HG03442 (cell line): ENCODE measurements around the gene CDH22.

Experiments
- ATAC-seq: cut with Tn5 transposase; IDR thresholded peaks from one replicate; pipeline ENCODE4 v1.9.1; 2021; ENCODE audit warnings: mild to moderate bottlenecking, moderate library complexity; ENCODE audit not compliant: unreplicated experiment

Gene CDH22

DNA sequence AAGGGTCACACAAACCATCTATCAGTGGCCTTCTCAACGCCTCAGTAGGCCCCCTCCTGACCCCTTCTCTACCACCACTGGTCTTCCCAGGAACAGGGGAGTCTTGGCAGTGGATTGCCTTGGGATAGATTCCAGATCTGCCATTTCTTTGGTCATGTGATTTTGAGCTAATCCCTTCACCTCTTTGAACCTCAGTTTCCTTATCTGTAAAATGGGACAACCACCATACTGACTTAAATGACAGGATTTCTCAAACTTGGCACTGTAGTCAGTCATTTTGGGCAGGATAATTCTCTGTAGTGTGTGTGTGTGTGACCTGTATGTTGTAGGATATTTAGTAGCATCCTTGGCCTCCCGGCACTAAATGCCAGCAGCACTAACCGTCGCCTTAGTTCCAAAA, 89.1 kb downstream of the CDH22 start:
- no peak for ATAC-seq

DNA sequence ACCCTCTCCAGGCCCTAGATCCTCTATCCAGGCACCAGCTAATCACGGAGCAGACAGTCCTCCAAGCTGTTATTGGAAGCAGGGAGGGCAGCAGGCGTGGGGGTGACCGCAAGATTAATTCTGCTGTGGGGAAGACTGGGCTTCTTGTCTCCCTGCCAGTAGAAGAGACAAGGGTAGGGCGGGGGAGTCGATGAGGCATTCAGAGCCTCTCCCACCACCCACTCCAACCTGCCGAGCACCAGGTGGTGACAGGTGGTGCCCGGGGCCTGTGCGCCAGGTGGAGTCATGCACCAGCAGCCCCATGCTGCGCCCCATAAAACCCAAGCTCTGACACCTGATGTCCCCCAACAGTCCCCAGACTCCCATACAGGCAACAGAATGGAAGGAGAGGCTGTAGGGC, 89.6 kb downstream of the CDH22 start:
- ATAC-seq, result no peak

GRCh38 chr20:46217583-46217982, 90.7 kb downstream of the CDH22 start:
- no peak for ATAC-seq

GRCh38 chr20:46216770-46217464, 91.4 kb downstream of the CDH22 start:
- ATAC-seq, result no peak

DNA sequence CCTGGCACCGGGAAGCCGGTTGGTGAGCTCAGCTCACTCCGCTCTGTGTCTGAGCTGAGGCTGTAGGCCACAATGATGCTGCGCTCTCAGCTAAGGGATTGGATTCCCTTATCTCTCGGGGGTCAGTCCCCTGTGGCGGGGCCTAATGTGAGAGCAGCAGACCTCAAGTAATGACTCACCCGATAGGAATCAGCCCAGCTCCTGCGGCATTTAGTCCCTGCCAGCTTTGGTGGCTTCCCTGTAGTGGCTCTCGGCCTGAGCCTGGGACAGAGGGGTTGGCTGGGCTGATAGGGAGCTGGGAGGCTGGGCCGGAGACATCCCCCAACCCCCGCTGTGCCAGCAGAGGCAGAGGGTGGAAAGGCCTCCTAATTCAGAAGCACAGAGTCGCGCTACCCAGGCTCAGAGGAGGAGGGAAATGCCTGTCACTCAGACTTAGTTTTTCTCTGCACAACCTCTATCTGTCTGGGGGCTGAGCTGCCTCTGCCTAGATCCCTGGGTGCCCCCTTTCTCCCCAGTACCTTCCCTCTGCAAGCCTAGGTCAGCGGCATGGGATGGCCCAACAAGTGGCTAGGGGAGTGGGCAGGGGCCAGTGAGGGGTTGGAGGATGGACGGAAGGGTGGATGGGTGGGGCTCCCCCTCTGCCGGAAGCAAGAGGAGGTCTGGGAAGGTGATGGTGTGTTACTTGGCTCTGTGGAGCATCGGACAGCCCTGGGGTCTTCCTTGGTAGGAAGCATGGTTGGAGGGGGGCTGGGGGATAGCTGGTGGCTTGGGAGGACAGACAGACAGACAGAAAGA, 92.2 kb downstream of the CDH22 start:
- no peak for ATAC-seq

- no peak for ATAC-seq
Measured at GRCh38 chr20:46214824-46215488, 93.3 kb downstream of the CDH22 start.

DNA sequence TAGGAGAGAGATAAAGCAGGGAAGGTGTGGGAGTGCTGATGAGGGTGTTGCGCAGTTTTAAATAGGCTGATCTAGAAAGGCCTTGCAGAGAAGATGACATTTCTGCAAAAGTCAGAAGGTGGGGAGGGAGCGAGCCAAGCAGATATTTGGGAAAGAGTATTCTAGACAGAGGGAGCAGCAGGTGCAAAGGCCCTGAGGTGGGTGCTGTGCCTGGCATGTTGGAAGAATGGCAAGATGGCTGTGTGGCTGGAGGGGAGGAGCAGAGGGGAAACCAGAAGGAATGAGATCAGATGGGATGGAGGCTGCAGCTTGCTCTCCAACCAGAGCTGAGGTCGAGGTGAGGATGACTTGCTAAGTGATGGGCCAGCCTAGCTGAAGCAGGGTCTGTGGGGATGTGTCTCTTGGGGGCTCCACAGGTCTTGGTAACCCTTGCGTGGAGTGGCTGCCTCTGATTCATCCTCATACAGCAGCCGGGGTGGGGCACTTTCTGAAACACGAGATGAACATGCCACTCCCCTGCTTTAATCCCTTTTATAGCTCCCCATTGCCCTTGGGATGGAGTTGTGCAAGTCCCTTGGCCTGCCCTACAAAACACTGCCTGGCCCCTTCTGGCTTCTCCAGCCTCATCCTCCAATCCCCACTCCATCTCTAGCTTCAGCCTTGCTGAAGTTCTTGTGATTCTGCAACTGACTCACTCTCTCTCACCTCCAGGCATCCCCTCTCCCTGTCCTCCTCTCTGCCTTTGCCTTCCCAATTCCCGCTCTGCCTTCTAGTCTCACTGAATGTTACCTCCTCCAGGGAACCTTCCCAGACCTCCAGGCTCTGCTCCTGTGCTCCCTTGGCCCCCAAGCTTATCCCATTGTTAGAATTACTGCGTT, 94.1 kb downstream of the CDH22 start:
- no peak for ATAC-seq

- no peak for ATAC-seq
Measured at GRCh38 chr20:46212876-46213275, 95.4 kb downstream of the CDH22 start.

DNA sequence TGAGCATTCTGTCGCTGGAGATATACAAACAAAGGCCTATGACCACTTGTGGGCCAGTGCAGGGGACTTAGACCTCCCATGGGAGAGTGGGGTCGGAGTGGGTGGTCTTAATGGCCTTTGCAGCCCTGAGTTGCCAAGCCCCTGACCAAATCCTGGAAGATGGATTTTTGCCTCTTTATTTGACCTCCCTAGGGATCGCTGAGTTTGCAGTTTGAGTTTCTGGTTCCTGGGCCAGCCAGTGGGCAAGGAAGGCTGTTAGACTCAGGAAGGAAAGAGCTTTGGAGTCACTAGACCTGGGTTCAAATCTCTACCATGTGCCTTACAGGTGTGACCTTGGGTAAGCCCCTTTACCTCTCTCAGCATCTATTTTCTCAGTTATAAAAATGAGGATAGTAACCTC, 96.0 kb downstream of the CDH22 start:
- ATAC-seq, result no peak

GRCh38 chr20:46211331-46211722, 97.0 kb downstream of the CDH22 start:
- ATAC-seq, result no peak

DNA sequence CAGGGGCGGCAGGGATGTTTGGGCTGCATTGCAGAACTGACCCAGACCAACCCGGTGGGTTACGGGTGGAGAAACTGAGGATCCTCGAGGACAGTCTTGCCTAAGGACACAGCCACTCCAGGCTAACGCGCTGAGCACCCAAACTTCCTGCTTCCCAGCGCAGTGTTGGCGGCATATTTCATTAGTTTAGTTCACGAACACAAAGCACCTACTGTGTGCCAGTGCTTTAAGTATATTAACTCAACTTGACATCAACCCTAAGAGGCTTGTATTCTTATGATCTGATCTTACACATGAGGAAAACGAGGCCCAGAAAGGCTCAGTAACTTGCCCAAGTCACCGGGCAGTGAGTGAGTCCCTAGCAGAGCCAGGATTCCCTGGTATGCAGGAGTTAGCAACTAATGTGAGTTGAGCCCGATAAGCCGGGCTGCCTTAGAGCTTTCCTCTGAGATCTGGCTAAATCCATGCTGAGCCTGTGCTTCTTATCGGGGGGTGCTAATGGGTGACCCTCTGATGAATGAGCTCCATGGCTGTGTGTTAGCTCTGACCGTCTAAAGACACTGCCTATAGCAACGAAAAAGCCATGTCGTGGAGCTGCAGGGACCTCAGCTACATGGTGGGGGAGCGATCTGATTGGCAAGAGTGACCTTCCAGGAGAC, 97.5 kb downstream of the CDH22 start:
- no peak for ATAC-seq

GRCh38 chr20:46209930-46210671, 98.2 kb downstream of the CDH22 start:
- ATAC-seq, result no peak

- ATAC-seq, result no peak
Measured at GRCh38 chr20:46207793-46208192, 100.5 kb downstream of the CDH22 start.

- no peak for ATAC-seq
Measured at GRCh38 chr20:46206992-46207549, 101.2 kb downstream of the CDH22 start.

GRCh38 chr20:46206025-46206424, 102.3 kb downstream of the CDH22 start:
- no peak for ATAC-seq

DNA sequence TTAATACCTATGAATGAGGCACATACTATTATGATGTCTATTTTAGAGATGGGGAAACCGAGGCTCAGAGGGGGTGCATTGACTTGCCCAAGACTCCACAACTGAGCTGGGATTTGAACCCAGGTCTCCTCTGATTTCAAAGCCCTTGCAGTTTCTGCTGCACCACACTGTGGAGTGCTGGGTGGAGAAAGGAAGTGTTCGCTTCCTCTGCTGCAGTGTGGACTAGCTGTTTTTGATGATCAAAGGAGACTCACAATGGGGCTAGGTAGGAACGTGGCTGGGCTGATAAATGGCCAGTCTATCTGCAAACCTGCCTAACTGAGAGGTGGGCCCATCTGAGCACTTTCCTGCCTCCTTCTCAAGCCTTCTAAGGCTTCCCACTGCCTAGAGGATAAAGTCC, 102.9 kb downstream of the CDH22 start:
- ATAC-seq, result no peak

DNA sequence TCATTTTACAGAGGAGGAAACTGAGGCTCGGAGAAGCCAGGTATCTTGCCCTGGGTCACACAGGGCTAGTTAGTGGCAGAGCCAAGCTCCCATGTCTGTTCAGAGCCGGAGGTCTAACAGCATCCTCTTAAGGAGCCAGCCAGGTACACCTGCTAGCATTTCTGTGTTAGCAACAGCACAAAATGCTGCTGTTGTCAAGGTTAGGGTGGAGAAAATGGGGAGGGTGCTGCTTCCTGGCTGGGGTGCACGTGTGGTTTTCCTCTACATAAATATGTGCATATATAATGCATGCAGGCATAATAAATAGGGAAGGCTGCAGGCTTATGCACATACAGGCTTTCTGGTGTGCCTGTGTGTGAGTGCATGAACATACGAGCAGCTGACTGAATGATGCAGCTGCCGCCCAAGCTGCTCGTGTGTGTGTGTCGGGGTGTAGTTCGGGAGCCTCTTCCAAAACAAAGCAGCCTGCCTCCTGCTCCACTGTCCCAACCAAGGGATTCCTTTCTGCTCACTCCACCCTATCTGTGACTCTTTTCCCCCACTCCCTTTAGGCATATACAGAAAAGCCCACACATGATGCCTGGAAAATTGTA, 103.6 kb downstream of the CDH22 start:
- no peak for ATAC-seq

DNA sequence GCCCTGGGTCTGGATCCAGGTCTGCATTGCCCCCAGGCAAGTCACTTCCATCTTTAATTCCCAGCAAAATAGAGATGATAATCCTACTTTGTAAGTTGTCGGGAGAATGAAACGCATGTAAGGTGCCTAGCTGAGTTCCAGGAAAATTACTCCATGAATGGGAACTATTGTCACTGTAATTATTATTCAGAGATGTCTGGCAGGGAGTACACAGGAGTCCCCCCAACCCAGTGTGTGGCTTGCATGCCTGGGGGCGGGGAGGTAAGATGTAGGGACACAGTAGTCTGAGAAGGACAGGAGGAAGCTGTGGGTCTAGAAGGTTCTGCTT, 104.8 kb downstream of the CDH22 start:
- no peak for ATAC-seq
